Stimulated activated CD8-positive, alpha-beta memory T cell treated with anti-CD3 and anti-CD28 coated beads, Interleukin-7, amount 100 ng/mL, for 24 hours (primary cell): ENCODE data around the gene TBC1D1.

Source experiments
- DNase-seq: peaks from one replicate; pipeline ENCODE4 v3.0.0-alpha.2; 2020; ENCODE audit warnings: low read depth

Gene TBC1D1

GRCh38 chr4:38131371-38132091 lies 240.6 kb downstream of the TBC1D1 start:
- DNase-seq, result peak; percentile 43

- DNase-seq, result peak; percentile 24
Measured at GRCh38 chr4:38132107-38132673, 241.3 kb downstream of the TBC1D1 start.

DNA sequence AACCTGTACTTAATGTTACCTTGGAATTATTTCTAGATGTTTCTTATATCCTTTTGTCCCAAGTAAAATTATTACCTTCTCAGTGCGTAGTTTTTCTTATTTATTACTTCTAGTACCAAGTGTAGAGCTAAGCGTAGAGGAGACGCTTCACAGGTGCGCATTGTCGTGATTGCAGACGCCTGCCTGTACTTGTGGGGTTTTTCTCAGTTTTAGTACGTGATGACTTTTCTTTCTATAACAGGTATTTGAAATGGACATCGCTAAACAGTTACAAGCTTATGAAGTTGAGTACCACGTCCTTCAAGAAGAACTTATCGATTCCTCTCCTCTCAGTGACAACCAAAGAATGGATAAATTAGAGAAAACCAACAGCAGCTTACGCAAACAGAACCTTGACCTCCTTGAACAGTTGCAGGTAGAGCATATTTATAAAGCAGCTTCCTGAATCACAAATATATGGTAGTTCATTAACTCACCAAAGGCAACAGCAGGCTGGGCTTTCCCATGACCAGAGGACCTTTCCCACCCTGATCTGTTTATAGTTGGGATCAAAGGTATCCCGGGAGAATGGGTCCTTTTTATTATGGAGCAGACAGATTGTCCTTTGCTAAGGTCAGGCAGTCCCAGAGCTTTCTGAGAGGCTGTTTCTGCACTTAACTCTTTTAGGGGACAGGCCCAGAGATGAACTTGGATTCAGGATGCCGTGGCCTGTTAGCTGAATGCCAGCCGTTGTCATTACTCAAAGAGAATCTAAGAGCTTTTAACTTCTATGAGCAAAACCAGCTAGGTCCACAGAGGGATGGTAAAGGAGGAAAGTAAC lies 242.2 kb downstream of the TBC1D1 start:
- DNase-seq, result no peak

GRCh38 chr4:38133711-38134480 lies 243.0 kb downstream of the TBC1D1 start:
- no peak for DNase-seq

- DNase-seq, result no peak
Measured at GRCh38 chr4:38135201-38135600, 244.3 kb downstream of the TBC1D1 start.

GRCh38 chr4:38136604-38137003 lies 245.7 kb downstream of the TBC1D1 start:
- no peak for DNase-seq

GRCh38 chr4:38137080-38137479 lies 246.2 kb downstream of the TBC1D1 start:
- DNase-seq, result no peak

- DNase-seq, result no peak
Measured at GRCh38 chr4:38138363-38138762, 247.5 kb downstream of the TBC1D1 start.

- no peak for DNase-seq
Measured at GRCh38 chr4:38139187-38139586, 248.3 kb downstream of the TBC1D1 start.

DNA sequence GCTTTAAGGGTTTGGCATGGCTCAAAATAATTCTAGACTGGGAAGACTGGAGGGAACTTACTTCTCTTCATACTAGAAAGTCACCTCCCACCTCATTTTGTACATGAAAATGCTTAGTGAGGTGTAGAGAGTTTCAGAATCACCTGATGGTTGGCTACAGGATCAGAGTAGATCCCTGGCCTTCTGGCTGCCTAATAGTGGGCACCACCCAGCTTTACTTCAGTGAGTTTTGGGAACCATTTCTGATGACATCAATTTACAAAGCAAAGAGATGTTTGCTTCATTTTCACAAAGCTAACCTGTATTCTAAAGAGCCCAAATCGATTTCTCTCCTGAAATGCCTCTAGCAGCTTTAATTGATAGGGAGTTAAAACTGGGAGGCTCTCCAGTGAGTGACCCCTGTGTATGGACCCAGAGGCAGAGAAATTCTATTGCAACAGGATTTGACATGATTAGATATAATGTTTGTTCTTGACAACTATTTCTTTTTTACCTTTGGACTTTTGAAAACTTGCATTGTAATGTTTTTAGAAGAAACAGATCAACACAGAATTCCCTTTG lies 249.8 kb downstream of the TBC1D1 start:
- DNase-seq, result no peak

GRCh38 chr4:38141808-38142500 lies 251.1 kb downstream of the TBC1D1 start:
- no peak for DNase-seq

DNA sequence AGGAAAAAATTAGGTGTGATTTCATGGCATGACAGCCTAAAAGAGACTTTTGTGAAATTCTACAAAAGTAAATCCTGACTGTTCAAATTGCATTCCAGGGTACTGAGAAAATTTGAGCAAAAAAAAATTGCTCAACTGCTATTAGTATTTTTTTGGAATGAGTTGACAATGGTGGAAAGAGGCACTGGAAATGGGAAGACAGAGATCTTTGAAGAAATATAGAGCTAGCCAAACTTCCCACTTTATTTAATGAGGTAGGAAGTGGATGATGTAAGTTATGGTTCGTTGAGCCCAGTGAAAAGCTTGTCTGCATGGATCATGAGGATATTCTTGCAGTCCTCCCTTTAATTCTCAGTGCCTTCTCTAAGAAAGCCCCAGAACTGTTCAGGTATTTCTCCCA lies 253.1 kb downstream of the TBC1D1 start:
- no peak for DNase-seq

- DNase-seq, result no peak
Measured at GRCh38 chr4:38145033-38145678, 254.3 kb downstream of the TBC1D1 start.

- DNase-seq, result no peak
Measured at GRCh38 chr4:38145741-38146140, 254.9 kb downstream of the TBC1D1 start.

GRCh38 chr4:38146383-38146782 lies 255.5 kb downstream of the TBC1D1 start:
- DNase-seq, result no peak

DNA sequence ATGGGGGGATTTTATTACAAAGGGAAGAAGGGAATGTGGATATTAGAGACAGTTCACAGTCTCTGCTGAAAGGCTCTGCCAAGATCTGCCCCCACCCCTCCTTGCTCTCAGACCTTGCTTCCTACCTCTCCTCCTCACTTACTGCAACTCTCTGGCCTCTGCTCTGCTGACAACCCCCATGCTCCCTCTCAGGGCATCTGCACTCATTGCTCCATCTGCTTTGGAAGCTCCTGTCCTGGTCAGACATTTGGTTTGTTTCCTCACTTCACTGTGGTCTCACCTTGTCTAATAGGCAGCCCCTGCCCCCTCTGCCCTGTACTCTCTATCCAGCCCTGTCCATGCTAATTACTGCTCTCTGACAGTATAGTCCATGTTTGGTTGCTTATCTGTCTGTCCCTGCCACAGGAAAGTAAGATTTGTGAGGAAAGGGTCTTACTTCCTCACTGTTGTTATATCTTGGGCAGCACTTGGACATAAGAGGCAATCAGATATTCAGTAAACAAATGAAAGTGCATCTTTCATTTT lies 258.6 kb downstream of the TBC1D1 start:
- no peak for DNase-seq

- no peak for DNase-seq
Measured at GRCh38 chr4:38149997-38150671, 259.2 kb downstream of the TBC1D1 start.

DNA sequence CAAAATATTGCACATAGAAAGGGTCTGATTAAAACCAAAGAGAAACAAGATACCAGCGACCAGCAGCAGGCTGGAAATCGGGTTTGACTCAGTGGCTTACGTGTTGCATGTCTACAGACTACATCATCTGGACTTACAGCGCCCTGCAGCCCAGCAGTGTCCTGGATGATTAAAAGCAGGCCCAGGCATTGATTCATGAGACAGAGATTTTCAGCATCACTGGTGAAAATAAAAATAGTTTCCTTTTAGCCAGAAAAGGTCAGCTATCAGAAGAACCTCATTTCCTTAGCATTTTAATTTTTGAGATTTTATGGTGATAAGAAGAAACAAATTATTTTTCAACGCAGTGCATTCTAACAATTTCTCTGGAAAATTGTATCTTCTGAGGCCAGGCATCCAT lies 259.9 kb downstream of the TBC1D1 start:
- DNase-seq, result no peak

- no peak for DNase-seq
Measured at GRCh38 chr4:38151873-38152272, 261.0 kb downstream of the TBC1D1 start.

GRCh38 chr4:38152305-38152704 lies 261.4 kb downstream of the TBC1D1 start:
- DNase-seq, result no peak
